Uterus (tissue), 4 donors: Measurements from ENCODE around the gene ADCY2. TPM values are rescaled to one million over a fixed set of nuclear protein-coding genes. Genes with fewer than 3 reads are reported as not detected.
A peak's percentile ranks its signal among the peaks of the same experiment; 100 is the strongest.

ENCODE experiments used
- DNase-seq, 2 donors: peaks; one replicate each; pipeline ENCODE4 v3.0.0-alpha.2; 2019 to 2020
- H3K27ac ChIP-seq, 2 donors: fragments of 200-600 bp; sonication (generic); 1 replicate in 1 of 2; 2 replicates in 1 of 2; pipeline ENCODE4 v1.5.1; 2016 to 2018
- H3K27me3 ChIP-seq, 2 donors: fragments of 200-600 bp; sonication (generic); one replicate each; pipeline ENCODE4 v1.5.1; 2018 to 2019; ENCODE audit warnings: control low read depth in 1 of 2
- H3K36me3 ChIP-seq, 2 donors: fragments of 200-600 bp; sonication (generic); one replicate each; pipeline ENCODE4 v1.5.1; 2019; ENCODE audit warnings: control low read depth in 1 of 2
- H3K4me1 ChIP-seq, 2 donors: fragments of 200-600 bp; sonication (generic); one replicate each; pipeline ENCODE4 v1.5.1; 2018 to 2019; ENCODE audit warnings: control low read depth in 1 of 2
- H3K4me3 ChIP-seq, 2 donors: fragments of 200-600 bp; sonication (generic); 1 replicate in 1 of 2; 2 replicates in 1 of 2; pipeline ENCODE4 v1.5.1; 2018 to 2019; ENCODE audit warnings: mild to moderate bottlenecking in 1 of 2
- H3K9me3 ChIP-seq, 2 donors: fragments of 200-600 bp; sonication (generic); one replicate each; pipeline ENCODE4 v1.5.1; 2019; ENCODE audit warnings: control low read depth in 1 of 2
- POLR2A ChIP-seq, 2 donors: fragments of 450-650 bp; IDR thresholded peaks; one replicate each; pipeline ENCODE4 v1.6.1; 2016; ENCODE audit warnings: antibody characterized with exemption in 2 of 2, mild to moderate bottlenecking in 1 of 2, moderate library complexity in 1 of 2
- intact Hi-C: fragments of 100-400 bp; cut with DNase I; formaldehyde crosslinking; loops from one replicate; pipeline ENCODE4 v1.15.1; 2023; ENCODE audit warnings: low total_unique reads
- total RNA-seq, 4 donors: library from RNA; depleted of rRNA in 3 of 4; stranded (reverse); fragments of >200 nt in 3 of 4; gene quantifications; one replicate each; pipeline versions ENCODE4 v1.1.0 to v1.2.4, GENCODE V29; 2014 to 2023
- TF ChIP-seq, protein P1 (sequence below), 4 experiments: fragments of 200-600 bp in 2 of 4; fragments of 450-650 bp in 2 of 4; sonication (generic) in 2 of 4; IDR thresholded peaks; one replicate each; pipeline ENCODE4 v1.5.1; 2016 to 2019; ENCODE audit warnings: antibody characterized with exemption in 4 of 4, mild to moderate bottlenecking in 2 of 4, moderate library complexity in 1 of 4
- donor health status: DM: yes; HTN: yes; CAD: no.

The ADCY2 gene
- total RNA-seq, 4 donors from 2014 or later = 3.8 to 25.3 (median 4.5) TPM

DNA sequence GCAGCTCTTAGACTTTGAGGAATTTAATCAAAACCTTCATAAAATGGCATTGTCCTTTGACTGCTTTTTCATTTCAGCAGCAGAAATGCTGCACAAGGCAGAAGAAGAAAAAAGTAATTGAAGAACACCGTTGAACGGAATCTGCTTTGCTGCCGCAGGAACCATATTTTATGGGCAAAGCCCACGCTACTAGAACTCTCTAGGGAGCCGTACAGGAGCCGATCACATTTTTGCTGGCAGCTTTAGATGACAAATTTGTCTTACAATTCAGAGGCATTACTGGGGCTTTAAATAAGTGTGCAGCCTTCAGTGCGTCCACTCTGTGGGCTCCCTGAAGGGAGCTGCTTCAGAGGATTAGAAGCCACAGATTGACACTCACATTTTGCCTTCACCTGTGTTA lies 449.6 kb downstream of the ADCY2 start:
- H3K4me1 ChIP-seq = no peaks in the 10 kb centered on the region
- no peak overlapping the region for H3K27ac ChIP-seq
- no peaks in the 10 kb centered on the region for H3K9me3 ChIP-seq
- no peaks in the 10 kb centered on the region for H3K36me3 ChIP-seq
- H3K4me3 ChIP-seq = no peak overlapping the region
- no peak for DNase-seq
- no peaks in the 10 kb centered on the region for H3K27me3 ChIP-seq
- intact Hi-C loops = no loop called here
- TF ChIP-seq, protein P1, sequence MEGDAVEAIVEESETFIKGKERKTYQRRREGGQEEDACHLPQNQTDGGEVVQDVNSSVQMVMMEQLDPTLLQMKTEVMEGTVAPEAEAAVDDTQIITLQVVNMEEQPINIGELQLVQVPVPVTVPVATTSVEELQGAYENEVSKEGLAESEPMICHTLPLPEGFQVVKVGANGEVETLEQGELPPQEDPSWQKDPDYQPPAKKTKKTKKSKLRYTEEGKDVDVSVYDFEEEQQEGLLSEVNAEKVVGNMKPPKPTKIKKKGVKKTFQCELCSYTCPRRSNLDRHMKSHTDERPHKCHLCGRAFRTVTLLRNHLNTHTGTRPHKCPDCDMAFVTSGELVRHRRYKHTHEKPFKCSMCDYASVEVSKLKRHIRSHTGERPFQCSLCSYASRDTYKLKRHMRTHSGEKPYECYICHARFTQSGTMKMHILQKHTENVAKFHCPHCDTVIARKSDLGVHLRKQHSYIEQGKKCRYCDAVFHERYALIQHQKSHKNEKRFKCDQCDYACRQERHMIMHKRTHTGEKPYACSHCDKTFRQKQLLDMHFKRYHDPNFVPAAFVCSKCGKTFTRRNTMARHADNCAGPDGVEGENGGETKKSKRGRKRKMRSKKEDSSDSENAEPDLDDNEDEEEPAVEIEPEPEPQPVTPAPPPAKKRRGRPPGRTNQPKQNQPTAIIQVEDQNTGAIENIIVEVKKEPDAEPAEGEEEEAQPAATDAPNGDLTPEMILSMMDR (IDR thresholded peaks at IDR 0.05) = no peak
- no peak for TF ChIP-seq POLR2A (IDR thresholded peaks at IDR 0.05)

DNA sequence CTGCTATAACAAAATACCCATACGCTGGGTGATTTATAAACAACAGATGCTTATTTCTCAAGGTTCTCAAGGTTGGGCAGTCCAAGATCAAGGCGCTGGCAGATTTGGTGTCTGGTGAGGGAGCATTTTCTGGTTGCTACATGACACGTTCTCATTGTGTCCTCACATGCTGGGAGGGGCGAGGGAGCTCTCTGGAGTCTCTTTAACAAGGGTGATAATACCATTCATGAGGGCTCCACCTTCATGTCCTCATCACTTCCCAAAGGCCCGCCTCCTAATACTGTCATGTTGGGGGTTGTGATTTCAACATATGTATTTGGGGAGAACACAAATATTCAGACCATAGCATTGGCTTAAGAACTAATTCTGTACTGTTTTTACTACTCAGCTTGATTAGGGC lies 450.4 kb downstream of the ADCY2 start:
- Histone ChIP-seq H3K36me3 (no peaks in the 10 kb centered on the region), H3K4me3 (no peak overlapping the region), H3K27ac (no peak overlapping the region), H3K27me3 (no peaks in the 10 kb centered on the region), H3K9me3 (no peaks in the 10 kb centered on the region), H3K4me1 (no peaks in the 10 kb centered on the region)
- no peak for TF ChIP-seq POLR2A (IDR thresholded peaks at IDR 0.05)
- no peak for DNase-seq
- intact Hi-C loops = no loop called here

DNA sequence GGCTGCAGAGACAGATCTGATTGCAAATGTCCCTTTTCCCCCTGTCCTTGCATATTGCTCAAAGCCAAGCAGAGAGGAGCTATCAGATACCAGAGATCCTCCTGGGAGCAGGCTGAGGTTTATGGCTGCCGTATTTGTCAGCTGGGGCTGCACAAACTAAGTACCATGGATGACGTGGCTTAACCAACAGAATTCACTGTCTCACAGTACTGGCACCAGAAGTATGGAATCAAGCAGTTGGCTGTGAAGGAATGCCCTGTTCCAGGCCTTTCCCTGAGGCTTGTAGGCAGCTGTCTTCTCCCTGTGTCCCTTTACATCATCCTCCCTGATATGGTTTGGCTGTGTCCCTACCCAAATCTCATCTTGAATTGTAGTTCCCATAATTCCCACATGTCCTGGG lies 452.4 kb downstream of the ADCY2 start:
- H3K9me3 ChIP-seq = no peaks in the 10 kb centered on the region
- H3K4me1 ChIP-seq = peaks cover 0 to 7% of the 10 kb centered on the region in 2 donors
- no peaks in the 10 kb centered on the region for H3K36me3 ChIP-seq
- H3K27me3 ChIP-seq = no peaks in the 10 kb centered on the region
- intact Hi-C loops = no loop called here
- no peak for DNase-seq
- no peak overlapping the region for H3K4me3 ChIP-seq
- no peak for TF ChIP-seq POLR2A (IDR thresholded peaks at IDR 0.05)
- TF ChIP-seq, protein P1 (IDR thresholded peaks at IDR 0.05) = no peak
- H3K27ac ChIP-seq = no peak overlapping the region

DNA sequence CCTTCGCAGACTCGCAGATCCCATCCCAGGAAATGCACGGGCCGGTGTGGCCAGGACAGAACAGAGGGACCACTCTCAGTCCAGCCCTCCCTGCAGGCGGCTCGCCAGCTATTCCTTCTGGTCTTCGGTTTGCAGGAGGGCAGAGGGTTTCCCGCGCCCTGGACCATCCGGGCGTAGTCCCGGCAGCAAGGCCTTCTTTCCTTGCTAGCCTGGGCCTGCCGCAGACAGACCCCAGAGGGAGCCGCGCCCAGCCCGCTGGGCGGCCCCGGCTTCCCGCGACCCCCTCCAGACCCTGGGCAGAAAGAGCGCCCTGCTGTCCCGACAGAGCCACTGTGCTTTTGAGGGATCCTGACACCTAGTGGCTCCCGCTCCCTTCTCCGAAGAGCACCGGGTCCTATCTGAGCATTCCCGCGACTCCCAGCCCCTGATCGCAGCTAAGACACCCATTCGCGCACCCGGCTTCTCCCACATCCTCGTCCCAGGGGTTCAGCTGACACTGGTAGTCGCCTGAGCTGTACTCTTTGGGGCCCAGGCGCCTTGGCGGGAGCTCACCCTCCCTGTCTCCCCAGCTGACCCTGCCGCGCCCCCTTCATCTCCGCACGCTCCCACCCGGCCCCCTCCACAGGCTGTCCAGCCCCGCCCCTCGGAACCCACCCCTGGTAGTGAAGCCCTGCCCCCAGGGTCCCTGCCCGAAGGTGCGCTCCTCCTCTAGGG lies 453.9 kb downstream of the ADCY2 start:
- Histone ChIP-seq H3K36me3 (no peaks in the 10 kb centered on the region), H3K4me3 (peak overlapping the region; percentile 36 to 56), H3K9me3 (no peaks in the 10 kb centered on the region), H3K27me3 (no peaks in the 10 kb centered on the region), H3K4me1 (peaks cover 0 to 7% of the 10 kb centered on the region in 2 donors), H3K27ac (peak overlapping the region; percentile 10 to 19)
- peak in 1 of 2 donors; percentile 34 for DNase-seq
- intact Hi-C loops = no loop called here
- TF ChIP-seq POLR2A (IDR thresholded peaks at IDR 0.05) = no peak
- TF ChIP-seq, protein P1 (IDR thresholded peaks at IDR 0.05) = peak in 2 of 4 experiments; percentile 27 to 30

DNA sequence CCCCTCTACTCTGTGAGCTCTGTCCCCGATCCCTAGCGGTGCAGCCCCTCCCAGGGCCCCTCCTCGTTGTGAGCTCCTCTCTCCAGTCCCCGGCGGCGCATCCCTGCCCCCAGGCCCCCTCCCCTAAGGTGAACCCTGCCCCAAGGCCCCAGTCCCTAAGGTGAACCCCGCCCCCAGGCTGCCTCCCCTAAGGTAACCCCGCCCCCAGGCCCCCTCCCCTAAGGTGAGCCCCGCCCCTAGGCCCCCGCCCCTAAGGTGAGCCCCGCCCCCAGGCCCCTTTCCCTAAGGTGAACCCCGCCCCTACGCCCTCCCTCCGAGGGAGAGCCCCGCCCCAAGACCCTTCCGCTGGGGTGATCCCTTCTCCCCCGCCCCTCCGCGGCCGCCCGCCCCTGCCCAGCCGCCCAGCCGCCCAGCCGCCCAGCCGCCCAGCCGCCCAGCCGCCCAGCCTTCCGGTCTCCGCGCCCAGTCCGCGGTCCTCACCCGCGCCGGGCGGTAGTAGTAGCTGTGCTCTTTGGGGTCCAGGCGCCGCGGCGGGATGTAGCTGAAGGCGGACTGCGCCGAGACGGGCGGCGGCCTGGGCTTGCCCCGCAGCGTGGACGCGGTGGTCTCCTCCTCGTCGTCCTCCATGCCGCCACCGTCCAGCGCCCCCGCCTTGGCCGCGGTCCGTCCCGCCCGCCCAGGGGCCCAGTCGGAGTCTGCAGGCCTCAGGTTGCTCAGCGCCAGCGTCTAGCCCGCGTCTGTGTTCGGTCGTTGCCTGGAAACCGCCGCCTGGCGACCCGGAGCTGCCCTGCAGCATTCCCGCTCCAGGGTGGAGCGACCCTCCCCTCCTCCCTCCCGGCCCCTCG lies 454.7 kb downstream of the ADCY2 start, which contains the start of gene CFAP90:
Gene CFAP90, minus strand, starts transcription at position 739 of the 845 bp plus-strand sequence. Its CDS starts 112 bp downstream, at position 627.
- Histone ChIP-seq H3K9me3 (no peaks in the 10 kb centered on the region), H3K4me3 (peak within 1 kb of the TSS; percentile 36 to 56), H3K4me1 (peaks cover 0 to 7% of the 10 kb centered on the region in 2 donors), H3K27ac (peak within 1 kb of the TSS; percentile 10 to 30), H3K36me3 (no peaks in the 10 kb centered on the region), H3K27me3 (no peaks in the 10 kb centered on the region)
- DNase-seq = peak; percentile 47 to 52
- intact Hi-C loops = no loop called here
- TF ChIP-seq POLR2A (IDR thresholded peaks at IDR 0.05) = peak in 1 of 2 donors; percentile 23
- TF ChIP-seq, protein P1 (IDR thresholded peaks at IDR 0.05) = peak in 2 of 4 experiments; percentile 19 to 24
